Peyer's patch (tissue), 4 donors: Measurements from ENCODE around the gene NELL1. TPM values are rescaled to one million over a fixed set of nuclear protein-coding genes. Genes with fewer than 3 reads are reported as not detected.

Experiments used
- DNase-seq, 3 donors: peaks; one replicate each; pipeline ENCODE4 v3.0.0-alpha.2; 2017 to 2019
- H3K27ac ChIP-seq, 4 donors: fragments of 200-600 bp; sonication (generic); one replicate each; pipeline ENCODE4 v1.5.1; 2016 to 2019
- H3K27me3 ChIP-seq, 2 donors: fragments of 200-600 bp; sonication (generic); one replicate each; pipeline ENCODE4 v1.5.1; 2019
- H3K36me3 ChIP-seq, 3 donors: fragments of 200-600 bp; sonication (generic); one replicate each; pipeline ENCODE4 v1.5.1; 2016 to 2019
- H3K4me1 ChIP-seq, 4 donors: fragments of 200-600 bp; sonication (generic); one replicate each; pipeline ENCODE4 v1.5.1; 2016 to 2019
- H3K4me3 ChIP-seq, 4 donors: fragments of 200-600 bp; sonication (generic); 1 replicate in 3 of 4; 2 replicates in 1 of 4; pipeline ENCODE4 v1.5.1; 2016 to 2019; ENCODE audit warnings: mild to moderate bottlenecking in 1 of 4
- H3K9me3 ChIP-seq, 4 donors: fragments of 200-600 bp; sonication (generic); one replicate each; pipeline ENCODE4 v1.5.1; 2016 to 2019; ENCODE audit warnings: mild to moderate bottlenecking in 1 of 4
- CTCF ChIP-seq, 6 experiments: fragments of 450-650 bp in 4 of 6; fragments of 200-600 bp in 2 of 6; sonication (generic) in 1 of 6; IDR thresholded peaks; one replicate each; pipeline ENCODE4 v1.5.1; 2017 to 2019; ENCODE audit warnings: antibody characterized with exemption in 6 of 6, mild to moderate bottlenecking in 3 of 6, moderate library complexity in 1 of 6
- POLR2A ChIP-seq, 2 donors: fragments of 450-650 bp; IDR thresholded peaks; one replicate each; pipeline ENCODE4 v1.5.1; 2017; ENCODE audit warnings: antibody characterized with exemption in 2 of 2, mild to moderate bottlenecking in 2 of 2, moderate library complexity in 2 of 2
- total RNA-seq, 4 donors: library from RNA; depleted of rRNA; stranded (reverse); fragments of >200 nt; gene quantifications; one replicate each; pipeline ENCODE4 v1.1.0, GENCODE V29; 2016

Gene NELL1
- total RNA-seq, 4 donors from 2014 or later = not detected

- Histone ChIP-seq H3K4me1 (no peaks in the 10 kb centered on the region), H3K27ac (no peak overlapping the region), H3K4me3 (no peak overlapping the region), H3K9me3 (no peaks in the 10 kb centered on the region), H3K27me3 (no peaks in the 10 kb centered on the region), H3K36me3 (no peaks in the 10 kb centered on the region)
- DNase-seq = no peak
- no peak for TF ChIP-seq CTCF (IDR thresholded peaks at IDR 0.05)
- no peak for TF ChIP-seq POLR2A (IDR thresholded peaks at IDR 0.05)
Measured at GRCh38 chr11:21602699-21603098, 933.3 kb downstream of the NELL1 start.

GRCh38 chr11:21603886-21604285, 934.5 kb downstream of the NELL1 start:
- TF ChIP-seq POLR2A (IDR thresholded peaks at IDR 0.05) (no peak), CTCF (IDR thresholded peaks at IDR 0.05) (no peak)
- Histone ChIP-seq H3K9me3 (no peaks in the 10 kb centered on the region), H3K36me3 (no peaks in the 10 kb centered on the region), H3K27ac (no peak overlapping the region), H3K27me3 (no peaks in the 10 kb centered on the region), H3K4me3 (no peak overlapping the region), H3K4me1 (no peaks in the 10 kb centered on the region)
- DNase-seq = no peak

GRCh38 chr11:21604564-21604963, 935.2 kb downstream of the NELL1 start:
- H3K9me3 ChIP-seq = no peaks in the 10 kb centered on the region
- no peaks in the 10 kb centered on the region for H3K27me3 ChIP-seq
- H3K27ac ChIP-seq = no peak overlapping the region
- no peaks in the 10 kb centered on the region for H3K36me3 ChIP-seq
- TF ChIP-seq POLR2A (IDR thresholded peaks at IDR 0.05) (no peak), CTCF (IDR thresholded peaks at IDR 0.05) (no peak)
- no peak overlapping the region for H3K4me3 ChIP-seq
- no peaks in the 10 kb centered on the region for H3K4me1 ChIP-seq
- no peak for DNase-seq

GRCh38 chr11:21612326-21612725, 942.9 kb downstream of the NELL1 start:
- Histone ChIP-seq H3K4me1 (no peaks in the 10 kb centered on the region), H3K27me3 (no peaks in the 10 kb centered on the region), H3K36me3 (no peaks in the 10 kb centered on the region), H3K9me3 (no peaks in the 10 kb centered on the region), H3K4me3 (no peak overlapping the region), H3K27ac (no peak overlapping the region)
- no peak for TF ChIP-seq CTCF (IDR thresholded peaks at IDR 0.05)
- no peak for TF ChIP-seq POLR2A (IDR thresholded peaks at IDR 0.05)
- DNase-seq = no peak

GRCh38 chr11:21614961-21615360, 945.6 kb downstream of the NELL1 start:
- no peak for DNase-seq
- Histone ChIP-seq H3K9me3 (no peaks in the 10 kb centered on the region), H3K4me3 (no peak overlapping the region), H3K27me3 (no peaks in the 10 kb centered on the region), H3K27ac (no peak overlapping the region), H3K4me1 (no peaks in the 10 kb centered on the region), H3K36me3 (no peaks in the 10 kb centered on the region)
- TF ChIP-seq CTCF (IDR thresholded peaks at IDR 0.05) (no peak), POLR2A (IDR thresholded peaks at IDR 0.05) (no peak)

- no peaks in the 10 kb centered on the region for H3K4me1 ChIP-seq
- no peaks in the 10 kb centered on the region for H3K36me3 ChIP-seq
- no peak overlapping the region for H3K27ac ChIP-seq
- H3K9me3 ChIP-seq = no peaks in the 10 kb centered on the region
- H3K4me3 ChIP-seq = no peak overlapping the region
- no peaks in the 10 kb centered on the region for H3K27me3 ChIP-seq
- no peak for DNase-seq
- no peak for TF ChIP-seq POLR2A (IDR thresholded peaks at IDR 0.05)
- TF ChIP-seq CTCF (IDR thresholded peaks at IDR 0.05) = no peak
Measured at GRCh38 chr11:21615955-21616371, 946.6 kb downstream of the NELL1 start.
